Tibial nerve (tissue), 4 donors: ENCODE data around the gene KCNMA1.

Experiments
- EP300 ChIP-seq, 2 donors: sonication (generic); formaldehyde crosslinking; IDR thresholded peaks; one replicate each; pipeline ENCODE4 v1.6.1; 2017; ENCODE audit warnings: antibody characterized with exemption in 2 of 2, mild to moderate bottlenecking in 1 of 2
- POLR2A ChIP-seq, 2 donors: fragments of 450-650 bp; IDR thresholded peaks; one replicate each; pipeline ENCODE4 v1.6.1; 2017; ENCODE audit warnings: antibody characterized with exemption in 2 of 2, mild to moderate bottlenecking in 2 of 2, moderate library complexity in 2 of 2
- TF ChIP-seq, protein P1 (sequence below), 5 experiments: fragments of 200-600 bp in 3 of 5; fragments of 450-650 bp in 2 of 5; sonication (generic) in 3 of 5; IDR thresholded peaks; one replicate each; pipeline ENCODE4 v1.5.1; 2016 to 2019; ENCODE audit warnings: antibody characterized with exemption in 5 of 5, mild to moderate bottlenecking in 3 of 5, moderate library complexity in 2 of 5

DNA sequence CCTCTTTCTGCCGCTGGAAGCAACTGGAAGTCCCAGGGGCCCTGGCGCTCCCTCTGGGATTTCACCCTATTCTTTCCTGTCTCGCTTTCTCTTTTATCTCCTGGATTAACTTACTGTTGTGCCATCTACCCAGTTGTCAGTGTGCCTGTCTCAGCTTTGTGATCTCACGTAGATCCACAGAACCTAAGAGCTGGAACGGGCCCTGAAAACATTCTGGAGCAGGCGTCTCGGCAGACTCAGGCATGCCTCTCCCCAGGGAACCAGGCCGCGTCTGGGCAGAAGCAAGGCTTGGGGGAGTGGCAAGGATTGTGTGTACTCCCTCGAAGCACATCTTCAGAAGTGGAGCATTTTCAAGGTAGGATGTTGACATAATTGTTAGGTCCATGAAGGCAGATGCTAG lies 87.2 kb downstream of the KCNMA1 start:
- TF ChIP-seq POLR2A (IDR thresholded peaks at IDR 0.05) (no peak), EP300 (IDR thresholded peaks at IDR 0.05) (no peak)
- TF ChIP-seq, protein P1, sequence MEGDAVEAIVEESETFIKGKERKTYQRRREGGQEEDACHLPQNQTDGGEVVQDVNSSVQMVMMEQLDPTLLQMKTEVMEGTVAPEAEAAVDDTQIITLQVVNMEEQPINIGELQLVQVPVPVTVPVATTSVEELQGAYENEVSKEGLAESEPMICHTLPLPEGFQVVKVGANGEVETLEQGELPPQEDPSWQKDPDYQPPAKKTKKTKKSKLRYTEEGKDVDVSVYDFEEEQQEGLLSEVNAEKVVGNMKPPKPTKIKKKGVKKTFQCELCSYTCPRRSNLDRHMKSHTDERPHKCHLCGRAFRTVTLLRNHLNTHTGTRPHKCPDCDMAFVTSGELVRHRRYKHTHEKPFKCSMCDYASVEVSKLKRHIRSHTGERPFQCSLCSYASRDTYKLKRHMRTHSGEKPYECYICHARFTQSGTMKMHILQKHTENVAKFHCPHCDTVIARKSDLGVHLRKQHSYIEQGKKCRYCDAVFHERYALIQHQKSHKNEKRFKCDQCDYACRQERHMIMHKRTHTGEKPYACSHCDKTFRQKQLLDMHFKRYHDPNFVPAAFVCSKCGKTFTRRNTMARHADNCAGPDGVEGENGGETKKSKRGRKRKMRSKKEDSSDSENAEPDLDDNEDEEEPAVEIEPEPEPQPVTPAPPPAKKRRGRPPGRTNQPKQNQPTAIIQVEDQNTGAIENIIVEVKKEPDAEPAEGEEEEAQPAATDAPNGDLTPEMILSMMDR (IDR thresholded peaks at IDR 0.05): no peak
